Panc1 (cell line): ENCODE data around the gene FRMPD3. TPM values are rescaled to one million over a fixed set of nuclear protein-coding genes. Genes with fewer than 3 reads are reported as not detected.

Source experiments
- total RNA-seq: library from RNA; stranded (reverse); gene quantifications from one replicate; pipeline ENCODE4 v1.2.1, GENCODE V29; 2021; ENCODE audit not compliant: unreplicated experiment

Gene FRMPD3
- total RNA-seq, 1 experiment from 2014 or later, result 0.31 TPM

Other genes with a start within 250 kb of the FRMPD3 start
- gene NUP62CL, start 243.2 kb upstream of the FRMPD3 start, total RNA-seq, result 1.1 TPM
- gene DNAAF6, start 243.0 kb upstream of the FRMPD3 start, total RNA-seq, result not detected
- 152 TPM for gene PRPS1, start 178.9 kb downstream of the FRMPD3 start, total RNA-seq